ENCODE measurements around the gene TAL1. TPM values are rescaled to one million over a fixed set of nuclear protein-coding genes. Genes with fewer than 3 reads are reported as not detected.
"Not testable (repeated sequence)": the region's sequence is repeated elsewhere in the genome, so short reads cannot be mapped to it uniquely, and the experiment has no call there.

TAL1 gene
- total and polyA plus RNA-seq, 2 donors = 4.0 to 4.2 TPM

DNA sequence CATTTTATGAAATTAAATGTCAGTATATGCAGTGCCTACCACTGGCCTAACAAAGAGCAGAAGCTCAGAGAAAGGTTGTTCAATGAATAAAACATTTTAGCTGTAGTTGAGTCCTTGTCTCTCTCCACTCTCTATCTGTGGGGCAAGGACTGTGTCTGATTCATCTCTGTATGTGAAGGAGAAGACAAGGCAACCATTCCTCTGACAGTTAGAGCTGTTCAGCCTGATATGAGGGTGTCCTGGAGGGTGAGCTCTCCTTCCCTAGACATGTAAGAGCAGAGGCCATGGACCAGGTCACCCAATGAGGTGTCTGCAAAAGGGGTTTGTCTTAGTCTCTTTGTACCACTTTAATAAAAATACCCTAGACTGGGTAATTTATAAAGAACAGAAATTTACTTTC, 37.7 kb downstream of the TAL1 start:
- DNase-seq (ENCODE audit: extremely low spot score) = no peak
- Histone ChIP-seq H3K4me3 (ENCODE audit: low read depth, low read length) (no peak overlapping the region), H3K36me3 (ENCODE audit: insufficient read depth) (no peaks in the 10 kb centered on the region), H3K27ac (ENCODE audit: low read depth) (no peak overlapping the region), H3K4me1 (ENCODE audit: insufficient read depth) (no peaks in the 10 kb centered on the region)

DNA sequence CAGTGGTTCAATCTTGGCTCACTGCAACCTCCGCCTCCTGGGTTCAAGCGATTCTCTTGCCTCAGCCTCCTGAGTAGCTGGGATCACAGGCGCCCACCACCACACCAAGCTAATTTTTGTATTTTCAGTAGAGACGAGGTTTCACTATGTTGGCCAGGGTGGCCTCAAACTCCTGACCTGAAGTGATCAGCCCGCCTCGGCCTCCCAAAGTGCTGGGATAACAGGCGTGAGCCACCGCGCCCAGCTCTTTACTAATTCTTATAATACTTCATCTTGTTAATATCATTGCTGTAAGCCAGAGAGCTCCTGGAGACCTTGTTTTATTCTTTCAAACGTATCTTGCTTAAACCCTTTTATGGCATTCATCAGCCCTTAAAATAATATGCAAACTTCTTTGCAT, 38.5 kb downstream of the TAL1 start:
- not testable (repeated sequence) for H3K4me3 ChIP-seq (ENCODE audit: low read depth, low read length); H3K4me1 ChIP-seq (ENCODE audit: insufficient read depth); DNase-seq (ENCODE audit: extremely low spot score); H3K36me3 ChIP-seq (ENCODE audit: insufficient read depth); H3K27ac ChIP-seq (ENCODE audit: low read depth)
- 87% methylated on average over 10 of the region's 10 CpGs for WGBS

DNA sequence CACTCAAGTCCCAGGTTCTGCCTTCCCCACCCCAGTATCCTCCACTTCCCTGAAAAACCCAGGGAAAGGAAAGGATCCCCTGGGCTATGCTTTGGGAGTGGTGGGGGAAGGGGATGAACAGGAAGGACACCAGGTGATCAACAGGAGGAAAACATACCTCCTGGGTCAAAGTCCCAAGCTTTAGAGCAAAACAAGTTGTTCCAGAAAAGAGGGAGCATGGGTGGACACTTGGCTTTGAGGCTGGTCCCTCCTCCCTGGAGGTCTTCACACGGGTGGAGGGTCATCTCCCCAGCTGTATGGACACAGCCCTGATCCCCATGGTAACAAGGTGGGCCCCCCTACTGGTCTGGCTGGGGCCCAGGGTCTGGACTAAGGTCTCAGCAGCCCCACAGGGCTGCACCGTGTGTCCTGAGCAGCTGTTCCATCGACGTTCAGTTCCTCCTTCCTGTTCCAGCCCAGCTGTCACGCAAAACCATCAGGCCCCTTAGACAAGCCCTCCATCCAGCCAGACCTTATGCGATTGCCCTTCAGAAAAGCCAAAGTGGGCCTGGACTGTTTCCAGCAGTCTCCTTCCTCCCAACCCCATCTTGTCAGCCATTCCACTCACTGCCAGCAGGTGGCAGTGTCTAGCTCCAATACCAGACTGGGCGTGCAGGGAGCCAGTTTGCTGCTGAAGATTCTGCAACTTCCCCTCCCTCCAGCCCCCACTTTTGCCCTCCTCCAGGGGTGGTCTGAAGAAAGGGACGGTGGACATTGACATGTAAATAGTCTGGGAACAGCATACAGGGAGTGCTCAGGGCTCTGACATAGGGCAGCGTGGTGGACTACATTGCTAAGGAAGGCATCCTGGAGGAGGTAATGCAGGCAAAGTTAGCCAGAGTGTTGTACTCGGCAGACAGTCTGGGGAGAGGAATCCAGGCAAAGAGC, 39.3 kb downstream of the TAL1 start:
- H3K4me1 ChIP-seq (ENCODE audit: insufficient read depth) = no peaks in the 10 kb centered on the region
- 9% methylated on average over 10 of the region's 10 CpGs for WGBS
- H3K4me3 ChIP-seq (ENCODE audit: low read depth, low read length) = no peak overlapping the region
- DNase-seq (ENCODE audit: extremely low spot score) = peak; percentile 35
- H3K36me3 ChIP-seq (ENCODE audit: insufficient read depth) = no peaks in the 10 kb centered on the region
- H3K27ac ChIP-seq (ENCODE audit: low read depth) = no peak overlapping the region

DNA sequence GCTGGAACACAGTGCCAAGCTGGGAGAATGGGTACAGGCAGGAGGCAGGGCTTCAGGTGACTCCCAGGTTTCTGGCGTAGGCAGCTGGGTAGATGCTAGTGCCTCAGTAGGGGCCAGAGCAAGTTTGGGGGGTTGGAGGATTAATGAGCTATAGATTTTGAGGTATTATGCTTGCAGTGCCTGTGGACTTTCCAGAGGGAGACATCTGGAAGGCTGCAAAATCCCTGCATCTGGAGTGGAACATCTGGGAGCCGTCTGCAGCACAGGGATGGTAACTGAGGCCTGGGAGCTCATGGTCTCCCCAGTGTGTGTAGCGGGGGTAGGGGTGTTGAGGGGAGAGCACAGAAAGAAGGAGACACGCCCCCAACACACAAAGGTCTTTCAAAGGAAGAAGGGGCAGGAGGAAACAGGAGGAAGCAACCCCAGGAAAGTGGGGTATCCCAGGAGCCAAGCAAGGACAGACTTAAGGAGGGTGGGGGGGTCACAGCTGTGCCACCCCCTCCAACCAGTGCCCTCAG, 40.0 kb downstream of the TAL1 start:
- no peaks in the 10 kb centered on the region for H3K4me1 ChIP-seq (ENCODE audit: insufficient read depth)
- H3K4me3 ChIP-seq (ENCODE audit: low read depth, low read length) = no peak overlapping the region
- no peaks in the 10 kb centered on the region for H3K36me3 ChIP-seq (ENCODE audit: insufficient read depth)
- WGBS = 62% methylated on average over 4 of the region's 4 CpGs
- H3K27ac ChIP-seq (ENCODE audit: low read depth) = no peak overlapping the region
- no peak for DNase-seq (ENCODE audit: extremely low spot score)

DNA sequence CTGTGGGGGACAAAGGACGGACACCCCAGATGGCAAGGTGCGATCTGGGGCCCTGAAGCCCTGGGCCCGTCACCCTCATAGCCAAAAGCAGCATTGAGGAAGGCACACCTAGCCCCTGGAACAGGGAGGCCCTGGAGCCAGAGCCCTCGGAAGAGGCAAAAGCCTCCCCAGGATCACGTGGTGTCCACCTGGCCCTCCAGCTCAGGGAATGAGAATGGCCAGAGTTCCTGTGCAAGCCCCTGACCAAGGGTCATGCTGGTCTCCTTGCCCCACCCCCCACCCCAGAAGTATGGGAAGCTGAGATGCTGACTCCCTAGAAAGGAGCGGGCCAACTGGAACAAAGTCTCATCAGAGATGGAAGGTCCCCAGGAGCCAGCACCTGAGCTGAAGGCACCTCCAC, 41.2 kb downstream of the TAL1 start:
- H3K4me1 ChIP-seq (ENCODE audit: insufficient read depth) = no peaks in the 10 kb centered on the region
- WGBS = 98% methylated on average over 6 of the region's 6 CpGs
- no peak for DNase-seq (ENCODE audit: extremely low spot score)
- no peak overlapping the region for H3K27ac ChIP-seq (ENCODE audit: low read depth)
- H3K4me3 ChIP-seq (ENCODE audit: low read depth, low read length) = no peak overlapping the region
- no peaks in the 10 kb centered on the region for H3K36me3 ChIP-seq (ENCODE audit: insufficient read depth)

DNA sequence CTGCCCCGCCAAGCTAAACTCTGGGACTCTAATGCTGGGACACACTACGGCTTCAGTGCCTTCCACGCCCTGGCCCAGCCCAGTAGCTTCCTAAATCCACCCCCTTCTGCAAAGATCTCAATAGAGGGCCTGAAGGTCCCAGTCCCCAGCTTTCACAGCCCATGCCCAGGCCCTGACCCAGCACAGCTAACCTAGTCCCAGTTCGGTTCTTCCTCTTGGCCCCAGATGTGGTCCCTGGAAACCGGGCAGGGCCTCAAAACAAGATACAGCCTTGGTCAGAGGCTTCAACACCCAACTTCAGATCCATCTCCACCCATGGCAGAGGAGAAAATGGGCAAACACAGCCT, 41.5 kb downstream of the TAL1 start:
- no peak overlapping the region for H3K4me3 ChIP-seq (ENCODE audit: low read depth, low read length)
- 51% methylated on average over 5 of the region's 5 CpGs for WGBS
- H3K27ac ChIP-seq (ENCODE audit: low read depth) = no peak overlapping the region

DNA sequence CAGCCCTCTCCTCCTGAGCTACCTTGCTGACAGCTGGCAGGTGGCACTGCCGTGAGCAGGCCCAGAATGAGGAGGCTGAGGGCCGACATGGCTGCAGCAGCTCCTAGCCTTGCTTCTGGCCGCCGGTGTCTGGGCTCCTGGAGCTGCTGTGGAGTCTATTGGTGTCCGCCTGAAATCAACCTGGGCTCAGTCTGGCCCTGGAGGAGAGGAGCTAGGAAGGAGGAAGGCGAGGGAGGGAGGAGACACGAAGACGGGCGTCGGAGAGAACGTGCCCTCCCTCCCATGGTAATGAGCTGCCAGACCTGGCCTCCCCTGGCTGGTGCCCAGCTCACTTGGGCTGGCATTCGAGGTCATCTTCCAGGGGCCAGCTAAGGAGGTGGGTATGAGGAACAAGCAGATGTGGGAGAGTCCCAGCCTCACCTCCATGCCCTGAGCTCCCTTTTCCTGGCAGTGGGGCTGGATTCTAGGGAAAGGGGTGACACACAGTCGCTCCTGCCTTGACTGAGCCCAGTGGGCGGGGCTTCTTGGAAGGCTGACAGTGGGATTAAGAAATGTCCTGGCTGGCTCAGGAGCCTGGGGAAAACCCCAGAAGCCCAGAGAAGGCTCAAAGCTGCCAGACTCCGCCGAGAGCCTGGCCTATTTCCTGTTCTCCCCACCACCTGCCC, 42.0 kb downstream of the TAL1 start, which contains the start of gene PDZK1IP1:
PDZK1IP1 (minus strand) TSS at position 193 of the 665 bp plus-strand sequence; CDS start at position 89, 104 bp downstream.
- H3K4me1 ChIP-seq (ENCODE audit: insufficient read depth) = no peaks in the 10 kb centered on the region
- no peak within 1 kb of the TSS for H3K4me3 ChIP-seq (ENCODE audit: low read depth, low read length)
- H3K27ac ChIP-seq (ENCODE audit: low read depth) = no peak within 1 kb of the TSS
- 43% methylated on average over 16 of the region's 16 CpGs for WGBS
- no peak for DNase-seq (ENCODE audit: extremely low spot score)
- H3K36me3 ChIP-seq (ENCODE audit: insufficient read depth) = no peaks in the 10 kb centered on the region

More for the DNA sequence above, 41.5 kb downstream of the TAL1 start:
- DNase-seq (ENCODE audit: extremely low spot score) = no peak
- H3K36me3 ChIP-seq (ENCODE audit: insufficient read depth) = no peaks in the 10 kb centered on the region
- H3K4me1 ChIP-seq (ENCODE audit: insufficient read depth) = no peaks in the 10 kb centered on the region

DNA sequence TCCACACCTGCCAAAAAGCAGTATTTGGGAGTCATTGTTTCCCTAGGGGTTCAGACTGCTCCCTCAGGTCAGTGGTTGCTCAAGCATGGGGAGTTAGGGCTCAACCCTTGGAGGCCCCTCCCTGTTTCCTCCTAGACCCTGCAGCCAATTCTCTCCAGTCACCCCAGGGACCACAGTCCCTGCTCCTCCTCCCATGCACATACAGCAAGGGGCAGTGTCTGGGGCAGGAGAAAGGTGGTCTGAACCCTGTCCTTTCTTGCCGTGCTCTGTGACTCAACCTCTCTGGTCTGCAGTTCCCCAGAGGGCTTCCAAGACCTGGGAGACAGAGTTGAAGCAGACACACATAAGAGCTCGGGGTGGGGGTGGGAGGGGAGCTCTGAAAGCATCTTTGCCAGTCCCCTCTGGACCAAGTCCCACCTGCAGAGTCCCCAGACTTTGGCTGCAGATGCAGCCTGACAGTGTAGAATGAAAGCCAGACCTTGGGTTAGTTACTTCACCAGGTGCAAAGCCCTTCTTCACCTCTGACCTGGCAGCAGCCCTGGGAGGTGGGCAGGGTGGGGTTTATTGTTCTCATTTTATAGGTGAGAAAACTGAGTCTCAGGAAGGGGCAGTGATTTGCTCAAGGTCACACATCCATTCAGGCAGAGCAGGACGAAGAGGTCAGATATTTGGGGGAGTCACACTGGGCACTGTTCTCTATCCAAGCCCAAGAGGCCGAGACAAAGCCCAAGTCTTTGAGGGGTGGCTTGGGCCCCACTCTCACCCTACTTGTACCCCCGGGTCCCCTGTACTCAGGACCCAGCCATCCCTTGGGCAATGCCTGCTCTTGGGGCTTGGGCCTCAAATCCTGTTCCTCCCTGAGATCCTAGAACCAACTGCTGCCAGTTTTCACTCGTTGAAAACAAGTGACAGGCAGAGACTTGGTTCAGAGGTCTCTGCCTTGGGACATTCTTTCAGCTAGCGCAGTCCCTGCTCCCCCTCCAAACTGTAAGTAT, 42.9 kb downstream of the TAL1 start:
- DNase-seq (ENCODE audit: extremely low spot score) = no peak
- no peak overlapping the region for H3K27ac ChIP-seq (ENCODE audit: low read depth)
- no peaks in the 10 kb centered on the region for H3K4me1 ChIP-seq (ENCODE audit: insufficient read depth)
- no peak overlapping the region for H3K4me3 ChIP-seq (ENCODE audit: low read depth, low read length)
- 78% methylated on average over 7 of the region's 7 CpGs for WGBS
- H3K36me3 ChIP-seq (ENCODE audit: insufficient read depth) = no peaks in the 10 kb centered on the region

DNA sequence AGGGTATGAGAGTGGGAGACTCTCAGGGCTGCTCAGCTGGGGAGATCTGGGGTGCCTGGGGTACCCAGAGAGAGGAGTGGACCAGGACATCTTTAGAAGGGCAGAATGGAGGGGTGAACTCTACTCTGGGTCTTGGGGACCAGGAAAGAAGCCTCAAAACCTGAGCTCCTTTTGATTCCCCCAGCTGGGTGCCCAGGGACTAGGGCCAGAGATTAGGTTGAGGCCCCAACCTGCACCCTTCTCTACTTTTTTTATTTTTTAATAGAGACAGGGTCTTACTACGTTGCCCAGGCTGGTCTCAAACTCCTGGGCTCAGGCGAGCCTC, 44.1 kb downstream of the TAL1 start:
- H3K27ac ChIP-seq (ENCODE audit: low read depth) = no peak overlapping the region
- no peak for DNase-seq (ENCODE audit: extremely low spot score)
- no peak overlapping the region for H3K4me3 ChIP-seq (ENCODE audit: low read depth, low read length)
- H3K36me3 ChIP-seq (ENCODE audit: insufficient read depth) = no peaks in the 10 kb centered on the region
- H3K4me1 ChIP-seq (ENCODE audit: insufficient read depth) = no peaks in the 10 kb centered on the region
- WGBS = 80% methylated on average over 2 of the region's 2 CpGs

DNA sequence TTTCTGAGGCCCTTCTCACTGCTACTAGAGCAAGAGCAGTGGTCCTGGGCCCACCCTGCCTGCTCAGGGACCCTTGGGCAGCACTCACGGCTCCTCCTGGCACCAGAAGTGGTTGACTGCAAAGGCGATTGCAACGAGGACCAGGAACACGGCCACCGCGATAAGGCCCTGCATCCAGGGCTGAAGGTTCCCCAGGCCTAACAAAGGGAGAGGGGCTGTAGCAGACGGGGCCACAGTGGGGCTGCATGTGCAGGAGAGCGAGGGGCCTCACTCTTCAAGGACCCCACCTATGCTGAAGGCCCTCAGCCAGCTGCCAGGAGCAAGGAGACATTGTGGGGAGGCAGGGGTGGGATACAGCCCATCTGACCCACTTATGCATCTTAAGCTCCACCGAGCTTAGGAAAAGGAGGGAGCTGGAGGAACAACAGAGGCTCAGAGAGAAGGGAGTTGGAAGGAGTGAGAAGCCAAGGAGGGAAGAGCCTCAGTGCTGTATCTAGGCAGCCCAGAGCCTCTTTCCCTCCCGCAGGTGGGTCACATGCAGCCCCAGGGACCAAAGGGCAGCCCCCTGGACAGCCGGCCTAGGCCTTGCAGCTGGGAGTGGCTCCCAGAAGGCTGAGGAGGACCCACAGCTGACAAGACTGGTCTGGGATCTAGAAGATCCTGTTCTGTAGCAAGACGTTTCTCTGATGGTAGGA, 44.6 kb downstream of the TAL1 start:
- WGBS = 79% methylated on average over 12 of the region's 12 CpGs
- no peaks in the 10 kb centered on the region for H3K36me3 ChIP-seq (ENCODE audit: insufficient read depth)
- DNase-seq (ENCODE audit: extremely low spot score) = no peak

DNA sequence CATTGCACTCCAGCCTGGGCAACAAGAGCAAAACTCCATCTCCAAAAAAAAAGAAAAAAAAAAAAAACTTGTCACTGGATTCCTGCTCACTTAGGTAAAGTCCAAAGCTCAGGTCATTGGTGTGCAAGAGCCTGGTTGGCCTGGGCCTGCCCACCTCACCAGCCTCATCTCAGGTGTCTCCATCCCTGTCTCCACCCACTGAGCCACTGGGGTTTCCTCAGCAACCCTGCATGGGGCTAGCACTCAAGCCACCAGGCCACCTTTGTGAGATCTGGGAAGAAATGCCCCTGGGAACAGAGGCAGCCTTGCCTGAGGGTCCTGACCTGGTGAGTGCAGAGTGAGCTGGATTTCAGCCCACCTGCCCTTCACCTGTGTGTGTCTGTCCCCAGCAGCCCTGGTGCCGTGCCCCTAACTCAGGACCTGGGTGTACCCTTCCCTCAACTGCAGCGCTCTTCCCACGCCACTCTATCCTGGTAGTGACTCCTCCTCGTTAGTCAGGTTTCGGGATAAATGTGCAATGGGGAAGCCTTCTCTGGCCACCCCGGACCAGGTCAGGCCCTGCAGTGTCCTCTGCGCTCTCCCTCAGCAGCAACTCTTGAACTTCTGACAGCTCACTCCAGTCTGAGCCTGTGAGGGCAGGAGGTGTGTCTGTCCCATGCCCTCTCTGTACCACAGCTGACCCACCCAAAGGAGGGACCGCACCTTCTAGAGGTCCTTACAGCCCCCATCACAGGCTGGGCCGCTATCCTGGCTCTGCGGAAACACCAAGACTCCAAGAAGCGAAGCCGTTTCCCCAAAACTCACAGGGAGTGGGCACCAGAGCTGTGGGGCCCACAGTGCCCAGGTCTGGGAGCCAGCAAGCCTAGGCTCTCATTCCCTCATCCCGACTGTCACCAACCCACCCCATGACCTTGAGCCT, 45.5 kb downstream of the TAL1 start:
- no peak overlapping the region for H3K4me3 ChIP-seq (ENCODE audit: low read depth, low read length)
- H3K27ac ChIP-seq (ENCODE audit: low read depth) = no peak overlapping the region
- no peak for DNase-seq (ENCODE audit: extremely low spot score)
- H3K36me3 ChIP-seq (ENCODE audit: insufficient read depth) = no peaks in the 10 kb centered on the region
- H3K4me1 ChIP-seq (ENCODE audit: insufficient read depth) = no peaks in the 10 kb centered on the region
- WGBS = 94% methylated on average over 13 of the region's 13 CpGs

More for the DNA sequence above, 44.6 kb downstream of the TAL1 start:
- H3K4me3 ChIP-seq (ENCODE audit: low read depth, low read length) = no peak overlapping the region
- H3K4me1 ChIP-seq (ENCODE audit: insufficient read depth) = no peaks in the 10 kb centered on the region
- no peak overlapping the region for H3K27ac ChIP-seq (ENCODE audit: low read depth)

All from urinary bladder (tissue), 4 donors.